GM19328 (cell line): ENCODE results near the gene INO80E.
"Not testable (repeated sequence)": the region's sequence is repeated elsewhere in the genome, so short reads cannot be mapped to it uniquely, and the experiment has no call there.

Experiments used
- ATAC-seq: cut with Tn5 transposase; IDR thresholded peaks from one replicate; pipeline ENCODE4 v1.9.1; 2021; ENCODE audit warnings: mild to moderate bottlenecking, moderate library complexity; ENCODE audit not compliant: unreplicated experiment

INO80E gene

DNA sequence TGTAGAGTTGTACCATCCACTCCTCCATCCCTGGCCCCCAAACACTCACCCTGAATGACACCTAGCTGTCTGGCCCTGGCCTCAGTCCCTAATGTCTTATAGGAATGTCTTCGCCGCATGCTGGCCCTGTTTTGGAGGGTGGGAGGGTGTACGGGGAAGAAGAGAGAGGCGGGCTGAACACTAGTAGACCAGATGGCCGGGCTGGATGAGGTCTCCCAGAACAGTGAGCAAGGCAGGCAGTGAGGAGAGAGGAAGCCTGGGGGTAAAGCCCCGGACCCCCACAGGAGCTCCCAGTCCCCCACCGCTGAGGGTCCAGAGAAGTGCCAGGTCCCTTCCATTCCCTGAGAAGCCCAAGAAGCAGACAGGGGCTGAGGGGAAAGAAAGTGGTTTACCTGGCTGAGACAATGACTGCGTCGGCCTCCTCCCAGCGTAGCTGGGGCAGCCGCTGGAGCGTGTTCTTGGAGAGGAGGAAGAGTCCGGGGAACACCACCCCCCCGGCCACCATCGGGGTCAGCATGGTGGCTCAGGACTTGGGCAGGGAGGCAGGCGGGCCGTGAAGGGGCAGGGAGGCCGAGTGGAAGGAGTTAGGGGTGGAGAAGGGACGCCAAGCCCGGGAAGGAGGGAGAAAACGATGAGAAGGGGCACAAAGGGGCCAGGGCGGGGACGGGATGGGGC lies 34.1 kb downstream of the INO80E start:
- no peak for ATAC-seq

- no peak for ATAC-seq
These were observed 34.9 kb downstream of the INO80E start, which contains the start of gene TLCD3B for GRCh38 chr16:30030841-30031413. TLCD3B (minus strand) TSS chr16:30031271; CDS start chr16:30030527, 744 bp downstream.

DNA sequence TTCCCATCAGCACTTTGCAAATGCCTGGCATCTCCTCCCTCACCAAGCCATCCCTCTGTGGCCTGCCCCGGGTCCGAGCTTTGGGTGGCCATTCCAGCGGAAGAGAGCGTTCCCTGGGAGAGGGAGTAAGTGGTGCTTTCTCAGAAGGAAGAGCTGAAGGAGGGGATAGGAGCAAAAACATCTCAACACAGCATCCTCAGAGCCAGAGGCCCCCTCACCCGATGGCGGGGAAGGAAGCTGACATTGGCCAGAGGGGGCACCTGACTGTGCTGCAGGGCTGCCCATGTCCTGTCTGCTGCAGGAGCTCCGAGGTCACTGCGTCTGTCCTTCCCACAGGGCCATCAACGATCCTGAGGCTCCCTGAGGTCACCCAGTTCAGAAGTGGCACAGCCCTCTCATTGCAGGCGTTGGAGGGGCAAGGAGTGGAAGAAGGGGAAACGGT lies 35.5 kb downstream of the INO80E start:
- ATAC-seq: no peak

- ATAC-seq: no peak
These were observed 36.2 kb downstream of the INO80E start for GRCh38 chr16:30032083-30032819.

GRCh38 chr16:30033270-30033669 lies 37.2 kb downstream of the INO80E start:
- no peak for ATAC-seq

- no peak for ATAC-seq
These were observed 44.2 kb downstream of the INO80E start for GRCh38 chr16:30040221-30040620.

DNA sequence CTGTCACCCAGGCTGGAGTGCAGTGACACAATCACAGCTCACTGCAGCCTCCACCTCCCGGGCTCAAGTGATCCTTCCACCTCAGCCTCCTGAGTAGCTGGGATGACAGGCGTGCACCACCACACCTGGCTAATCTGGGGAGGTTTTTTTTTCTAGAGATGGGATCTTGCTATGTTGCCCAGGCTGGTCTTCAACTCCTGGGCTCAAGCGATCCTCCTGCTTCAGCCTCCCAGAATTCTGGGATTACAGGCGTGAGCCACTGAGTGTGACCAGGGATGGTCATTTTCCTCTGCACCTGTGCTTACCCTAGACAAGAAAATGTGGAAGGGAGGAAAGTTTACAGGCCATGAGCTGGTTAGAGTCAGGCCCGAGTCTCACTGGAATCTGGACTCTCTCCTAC lies 44.6 kb downstream of the INO80E start:
- not testable (repeated sequence) for ATAC-seq

- ATAC-seq: no peak
These were observed 45.8 kb downstream of the INO80E start for GRCh38 chr16:30041841-30042240.

DNA sequence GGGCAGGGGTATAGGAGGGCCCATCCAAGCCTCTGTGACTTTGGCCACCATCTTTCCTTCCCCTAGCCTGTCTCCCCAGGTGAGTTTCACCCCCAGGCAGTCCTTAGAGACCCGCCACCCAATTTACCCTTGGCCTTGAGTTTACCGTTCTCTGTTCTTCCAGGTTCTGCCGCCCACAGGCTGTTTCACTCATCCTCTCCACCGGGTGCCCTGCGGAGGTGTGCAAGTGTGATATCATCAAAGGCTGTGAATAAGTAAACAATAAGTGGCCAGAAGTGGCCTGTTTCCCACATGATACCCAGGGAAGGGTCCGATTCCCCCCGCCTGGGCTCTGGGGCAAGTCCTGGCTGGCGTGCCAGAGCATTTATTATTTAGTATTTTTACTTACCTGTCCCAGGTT lies 50.1 kb downstream of the INO80E start:
- no peak for ATAC-seq

GRCh38 chr16:30046588-30046987 lies 50.5 kb downstream of the INO80E start:
- ATAC-seq: no peak

- no peak for ATAC-seq
These were observed 53.8 kb downstream of the INO80E start for GRCh38 chr16:30049871-30050270.

- no peak for ATAC-seq
These were observed 55.5 kb downstream of the INO80E start for GRCh38 chr16:30051518-30051917.

DNA sequence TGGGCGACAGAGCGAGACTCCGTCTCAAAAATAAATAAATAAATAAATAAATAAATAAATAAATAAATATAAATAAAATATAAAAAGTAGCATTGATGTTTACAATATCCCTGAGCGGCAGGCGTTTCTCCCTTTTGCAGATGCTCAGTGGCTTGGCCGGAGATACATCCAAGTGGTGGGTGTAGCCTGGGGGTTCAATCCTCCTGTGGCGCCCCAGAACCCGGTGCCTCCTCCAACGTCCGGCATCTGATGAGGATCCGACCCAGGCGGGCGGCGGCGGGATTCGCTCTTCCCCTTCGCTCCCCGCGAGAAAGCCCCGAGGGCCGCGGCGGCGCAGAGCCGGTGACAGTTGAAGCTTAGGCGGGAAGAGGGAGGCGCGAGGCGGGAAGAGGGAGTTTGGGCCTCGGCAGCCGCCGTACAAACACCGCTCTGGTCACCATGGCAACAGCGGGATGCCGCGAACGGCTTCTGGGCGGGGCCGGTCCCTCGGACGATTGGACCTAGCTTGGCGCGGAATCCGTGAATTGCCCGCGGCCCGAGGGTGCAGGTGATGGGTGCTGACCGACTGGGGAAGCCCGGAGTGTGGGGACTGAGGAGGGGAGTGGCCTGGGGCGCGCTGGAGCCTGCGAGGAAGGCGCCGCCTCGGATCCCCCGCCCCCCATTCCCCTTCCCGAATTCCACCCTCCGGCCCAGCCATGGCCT lies 56.8 kb downstream of the INO80E start:
- no peak for ATAC-seq

- ATAC-seq: no peak
These were observed 57.5 kb downstream of the INO80E start for GRCh38 chr16:30053376-30054015.

DNA sequence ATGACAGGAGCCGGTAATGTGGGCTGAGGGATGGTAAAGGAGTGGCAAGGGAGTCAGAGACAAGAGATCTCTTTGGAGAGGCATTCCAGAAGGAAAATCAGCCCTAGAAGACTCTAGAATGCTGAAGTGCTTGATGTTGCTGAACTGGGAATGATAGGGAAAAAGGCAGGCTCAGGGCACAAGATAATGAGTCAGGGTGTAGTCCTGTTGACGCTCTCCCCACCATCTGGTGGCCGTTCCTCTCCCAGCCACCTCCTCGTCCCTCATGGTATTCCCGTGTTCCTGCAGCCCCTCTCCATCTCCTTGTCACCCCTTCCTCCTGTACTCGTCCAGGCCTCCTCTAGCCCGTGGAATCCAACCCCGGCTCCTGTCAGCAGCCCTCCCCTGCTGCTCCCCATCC lies 58.4 kb downstream of the INO80E start:
- ATAC-seq: no peak

DNA sequence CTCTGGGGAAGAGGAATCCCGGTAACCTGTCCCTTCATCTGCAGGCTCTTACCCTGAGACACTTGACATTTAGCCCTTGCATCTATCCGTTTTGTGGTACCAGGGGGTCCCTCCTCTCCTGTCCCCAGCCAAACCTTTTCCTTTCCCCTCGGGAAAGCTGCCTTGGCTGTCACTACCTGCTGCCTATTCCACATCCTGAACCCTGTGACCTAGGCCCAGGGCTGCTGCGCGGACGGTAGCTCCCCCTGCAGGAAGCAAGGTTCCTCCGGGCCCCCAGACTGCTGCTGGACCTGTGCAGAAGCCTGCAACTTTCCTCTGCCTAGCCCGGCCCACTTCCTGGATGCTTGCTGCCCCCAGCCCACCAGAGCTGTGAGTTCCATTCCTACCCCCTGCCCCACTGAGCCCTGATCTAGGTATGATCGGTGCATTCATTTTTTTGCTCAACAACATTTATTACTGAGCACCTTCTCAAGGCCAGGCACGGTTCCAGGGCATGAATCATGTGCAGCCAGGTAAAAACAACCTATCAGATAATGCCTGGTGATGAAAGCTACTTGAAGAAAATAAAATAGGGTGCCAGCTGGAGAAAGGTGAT lies 59.0 kb downstream of the INO80E start:
- no peak for ATAC-seq
